Measurements from ENCODE around the gene RIOK2. TPM values are rescaled to one million over a fixed set of nuclear protein-coding genes. Genes with fewer than 3 reads are reported as not detected.

RIOK2 gene
- total and polyA plus RNA-seq, 4 donors = 4.1 to 11.8 (median 10.1) TPM

DNA sequence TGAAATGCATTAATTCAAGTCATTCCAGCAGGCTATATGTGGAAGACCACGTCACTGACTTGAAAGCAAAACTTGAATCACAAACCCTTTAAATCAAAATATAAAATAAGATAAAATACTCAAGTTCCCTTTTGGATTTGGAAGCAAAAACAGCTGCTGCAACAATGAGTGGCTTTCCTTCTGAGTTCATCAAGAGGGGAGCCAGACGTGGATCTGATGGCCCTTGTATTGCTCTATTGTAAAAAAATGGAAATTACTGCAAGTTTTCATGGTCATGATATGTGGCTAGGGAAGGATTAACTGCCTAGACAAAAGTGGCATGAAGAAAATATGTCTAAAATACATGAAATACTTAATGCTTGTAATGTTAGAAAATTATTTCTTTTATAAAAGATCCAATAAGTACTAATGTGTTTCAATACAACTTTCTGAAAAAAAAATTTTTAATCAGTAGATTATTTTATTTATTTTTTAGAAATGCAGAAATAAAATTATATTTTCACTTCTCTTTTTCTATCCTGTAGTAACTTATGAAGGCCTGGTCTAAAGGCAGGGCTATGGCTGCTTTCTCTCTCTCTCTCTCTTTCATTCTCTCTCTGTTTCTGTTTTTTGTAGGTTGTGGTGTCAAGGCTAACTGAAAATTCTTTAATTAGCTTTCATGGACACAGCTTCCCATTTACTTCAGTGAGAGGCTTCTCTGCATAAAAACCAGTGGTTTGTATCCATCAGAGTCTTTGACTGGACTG lies 64.6 kb downstream of the RIOK2 start:
- Histone ChIP-seq H3K9me3 (ENCODE audit: control insufficient read depth in 4 of 4, low read length in 3 of 4) (no peaks in the 10 kb centered on the region), H3K27ac (ENCODE audit: low read depth in 1 of 2, low read length in 2 of 2) (no peak overlapping the region), H3K4me1 (ENCODE audit: control insufficient read depth in 4 of 4, insufficient read depth in 4 of 4, low read length in 3 of 4) (no peaks in the 10 kb centered on the region), H3K4me3 (ENCODE audit: low read depth in 1 of 3, low read length in 3 of 3) (no peak overlapping the region), H3K9ac (ENCODE audit: low read depth in 1 of 2, low read length in 2 of 2) (no peak overlapping the region), H3K27me3 (ENCODE audit: control insufficient read depth in 4 of 4, insufficient read depth in 4 of 4, low read length in 3 of 4) (no peaks in the 10 kb centered on the region), H3K36me3 (ENCODE audit: control insufficient read depth in 4 of 4, insufficient read depth in 3 of 4, low read depth in 1 of 4, low read length in 3 of 4) (no peaks in the 10 kb centered on the region)
- no peak for DNase-seq (ENCODE audit: low spot score)
- TF ChIP-seq EGR1 (IDR thresholded peaks at IDR 0.05; ENCODE audit: low read depth in 2 of 2) (no peak), FOXA2 (IDR thresholded peaks at IDR 0.05) (no peak), ZBTB33 (IDR thresholded peaks at IDR 0.05) (no peak), SP1 (IDR thresholded peaks at IDR 0.05) (no peak), YY1 (IDR thresholded peaks at IDR 0.05) (no peak), HNF4G (IDR thresholded peaks at IDR 0.05) (no peak)
- TF ChIP-seq, protein P1, sequence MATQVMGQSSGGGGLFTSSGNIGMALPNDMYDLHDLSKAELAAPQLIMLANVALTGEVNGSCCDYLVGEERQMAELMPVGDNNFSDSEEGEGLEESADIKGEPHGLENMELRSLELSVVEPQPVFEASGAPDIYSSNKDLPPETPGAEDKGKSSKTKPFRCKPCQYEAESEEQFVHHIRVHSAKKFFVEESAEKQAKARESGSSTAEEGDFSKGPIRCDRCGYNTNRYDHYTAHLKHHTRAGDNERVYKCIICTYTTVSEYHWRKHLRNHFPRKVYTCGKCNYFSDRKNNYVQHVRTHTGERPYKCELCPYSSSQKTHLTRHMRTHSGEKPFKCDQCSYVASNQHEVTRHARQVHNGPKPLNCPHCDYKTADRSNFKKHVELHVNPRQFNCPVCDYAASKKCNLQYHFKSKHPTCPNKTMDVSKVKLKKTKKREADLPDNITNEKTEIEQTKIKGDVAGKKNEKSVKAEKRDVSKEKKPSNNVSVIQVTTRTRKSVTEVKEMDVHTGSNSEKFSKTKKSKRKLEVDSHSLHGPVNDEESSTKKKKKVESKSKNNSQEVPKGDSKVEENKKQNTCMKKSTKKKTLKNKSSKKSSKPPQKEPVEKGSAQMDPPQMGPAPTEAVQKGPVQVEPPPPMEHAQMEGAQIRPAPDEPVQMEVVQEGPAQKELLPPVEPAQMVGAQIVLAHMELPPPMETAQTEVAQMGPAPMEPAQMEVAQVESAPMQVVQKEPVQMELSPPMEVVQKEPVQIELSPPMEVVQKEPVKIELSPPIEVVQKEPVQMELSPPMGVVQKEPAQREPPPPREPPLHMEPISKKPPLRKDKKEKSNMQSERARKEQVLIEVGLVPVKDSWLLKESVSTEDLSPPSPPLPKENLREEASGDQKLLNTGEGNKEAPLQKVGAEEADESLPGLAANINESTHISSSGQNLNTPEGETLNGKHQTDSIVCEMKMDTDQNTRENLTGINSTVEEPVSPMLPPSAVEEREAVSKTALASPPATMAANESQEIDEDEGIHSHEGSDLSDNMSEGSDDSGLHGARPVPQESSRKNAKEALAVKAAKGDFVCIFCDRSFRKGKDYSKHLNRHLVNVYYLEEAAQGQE (IDR thresholded peaks at IDR 0.05) = no peak
- WGBS = 74% methylated on average over 2 of the region's 2 CpGs

DNA sequence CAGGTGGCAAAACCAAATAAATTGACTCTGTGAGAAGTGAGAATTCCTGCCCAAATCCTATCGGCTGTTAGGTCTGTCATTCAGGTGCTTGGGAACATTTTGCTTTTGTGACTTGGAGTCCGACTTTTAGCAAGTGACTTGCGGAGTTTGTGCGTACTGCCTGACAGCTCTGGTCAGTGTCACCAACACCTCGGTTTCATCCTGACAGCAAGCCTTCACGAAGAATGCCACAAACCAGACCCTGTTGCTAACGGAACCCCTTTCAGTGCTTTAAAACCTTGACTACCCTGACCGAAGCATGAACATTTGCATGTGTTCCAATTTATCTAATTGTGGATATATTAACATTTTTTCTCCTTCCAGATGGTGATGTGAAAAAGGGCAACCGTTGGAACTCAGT lies 67.1 kb downstream of the RIOK2 start:
- 82% methylated on average over 9 of the region's 9 CpGs for WGBS
- TF ChIP-seq RAD21 (IDR thresholded peaks at IDR 0.05) = no peak
- TF ChIP-seq GABPA (IDR thresholded peaks at IDR 0.05 in 1 of 2, conservative IDR thresholded peaks at IDR 0.05 in 1 of 2) = no peak
- no peak for TF ChIP-seq TAF1 (conservative IDR thresholded peaks at IDR 0.05)
- TF ChIP-seq SP1 (IDR thresholded peaks at IDR 0.05) = no peak
- no peak for TF ChIP-seq NR2F2 (IDR thresholded peaks at IDR 0.05)
- TF ChIP-seq RXRA (IDR thresholded peaks at IDR 0.05) = no peak
- TF ChIP-seq HNF4A (conservative IDR thresholded peaks at IDR 0.05) = no peak
- no peak for TF ChIP-seq ATF3 (IDR thresholded peaks at IDR 0.05)
- no peak for TF ChIP-seq HNF4G (IDR thresholded peaks at IDR 0.05)
- no peak for TF ChIP-seq FOXA2 (IDR thresholded peaks at IDR 0.05)
- TF ChIP-seq, protein P2, sequence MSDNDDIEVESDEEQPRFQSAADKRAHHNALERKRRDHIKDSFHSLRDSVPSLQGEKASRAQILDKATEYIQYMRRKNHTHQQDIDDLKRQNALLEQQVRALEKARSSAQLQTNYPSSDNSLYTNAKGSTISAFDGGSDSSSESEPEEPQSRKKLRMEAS (IDR thresholded peaks at IDR 0.05) = no peak
- TF ChIP-seq, protein P3, sequence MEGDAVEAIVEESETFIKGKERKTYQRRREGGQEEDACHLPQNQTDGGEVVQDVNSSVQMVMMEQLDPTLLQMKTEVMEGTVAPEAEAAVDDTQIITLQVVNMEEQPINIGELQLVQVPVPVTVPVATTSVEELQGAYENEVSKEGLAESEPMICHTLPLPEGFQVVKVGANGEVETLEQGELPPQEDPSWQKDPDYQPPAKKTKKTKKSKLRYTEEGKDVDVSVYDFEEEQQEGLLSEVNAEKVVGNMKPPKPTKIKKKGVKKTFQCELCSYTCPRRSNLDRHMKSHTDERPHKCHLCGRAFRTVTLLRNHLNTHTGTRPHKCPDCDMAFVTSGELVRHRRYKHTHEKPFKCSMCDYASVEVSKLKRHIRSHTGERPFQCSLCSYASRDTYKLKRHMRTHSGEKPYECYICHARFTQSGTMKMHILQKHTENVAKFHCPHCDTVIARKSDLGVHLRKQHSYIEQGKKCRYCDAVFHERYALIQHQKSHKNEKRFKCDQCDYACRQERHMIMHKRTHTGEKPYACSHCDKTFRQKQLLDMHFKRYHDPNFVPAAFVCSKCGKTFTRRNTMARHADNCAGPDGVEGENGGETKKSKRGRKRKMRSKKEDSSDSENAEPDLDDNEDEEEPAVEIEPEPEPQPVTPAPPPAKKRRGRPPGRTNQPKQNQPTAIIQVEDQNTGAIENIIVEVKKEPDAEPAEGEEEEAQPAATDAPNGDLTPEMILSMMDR (IDR thresholded peaks at IDR 0.05; ENCODE audit: low read depth, low read length, missing input control) = no peak
- TF ChIP-seq FOXA1 (IDR thresholded peaks at IDR 0.05) = no peak
- TF ChIP-seq JUND (IDR thresholded peaks at IDR 0.05) = no peak
- no peak for TF ChIP-seq EGR1 (IDR thresholded peaks at IDR 0.05; ENCODE audit: low read depth in 2 of 2)
- Histone ChIP-seq H3K4me3 (ENCODE audit: low read depth in 1 of 3, low read length in 3 of 3) (no peak overlapping the region), H3K27ac (ENCODE audit: low read depth in 1 of 2, low read length in 2 of 2) (no peak overlapping the region), H3K27me3 (ENCODE audit: control insufficient read depth in 4 of 4, insufficient read depth in 4 of 4, low read length in 3 of 4) (peaks cover 0 to 5% (median 0%) of the 10 kb centered on the region in 4 donors), H3K36me3 (ENCODE audit: control insufficient read depth in 4 of 4, insufficient read depth in 3 of 4, low read depth in 1 of 4, low read length in 3 of 4) (no peaks in the 10 kb centered on the region), H3K9ac (ENCODE audit: low read depth in 1 of 2, low read length in 2 of 2) (no peak overlapping the region), H3K4me1 (ENCODE audit: control insufficient read depth in 4 of 4, insufficient read depth in 4 of 4, low read length in 3 of 4) (no peaks in the 10 kb centered on the region), H3K9me3 (ENCODE audit: control insufficient read depth in 4 of 4, low read length in 3 of 4) (no peaks in the 10 kb centered on the region)
- no peak for DNase-seq (ENCODE audit: low spot score)

All from liver (tissue), 9 donors.